GM18873 (cell line): Measurements from ENCODE around the gene GPX2.

ENCODE experiments used
- ATAC-seq: cut with Tn5 transposase; IDR thresholded peaks from one replicate; pipeline ENCODE4 v1.9.1; 2021; ENCODE audit warnings: mild to moderate bottlenecking, moderate library complexity, moderate number of reproducible peaks; ENCODE audit not compliant: unreplicated experiment, low FRiP score

The GPX2 gene

DNA sequence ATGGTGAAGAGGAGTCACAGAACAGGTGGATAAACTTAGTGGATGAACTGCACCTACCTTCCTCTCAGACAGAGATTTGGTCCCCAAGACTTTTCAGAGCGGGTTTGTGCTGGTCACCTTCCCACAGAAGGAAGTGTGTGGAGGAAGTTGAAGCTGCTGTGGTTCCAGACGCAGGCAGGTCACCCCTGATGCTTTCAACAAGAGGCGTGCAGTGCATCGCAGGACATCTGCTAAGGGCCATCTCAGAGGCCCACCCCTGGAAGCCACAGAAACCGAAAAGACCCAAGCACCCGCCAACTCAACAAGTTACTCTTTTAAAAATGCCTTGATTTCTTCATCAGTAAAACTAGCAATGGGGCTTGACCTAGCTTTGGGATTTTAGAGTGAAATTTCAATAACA lies 1.0 kb upstream of the GPX2 start:
- ATAC-seq: no peak

GRCh38 chr14:64940336-64940910 lies 2.1 kb downstream of the GPX2 start:
- ATAC-seq: no peak

- ATAC-seq: no peak
Observed at GRCh38 chr14:64939817-64940190, 2.7 kb downstream of the GPX2 start.

- ATAC-seq: no peak
Observed at GRCh38 chr14:64938972-64939816, 3.4 kb downstream of the GPX2 start.

GRCh38 chr14:64937821-64938193 lies 4.7 kb downstream of the GPX2 start:
- ATAC-seq: no peak

DNA sequence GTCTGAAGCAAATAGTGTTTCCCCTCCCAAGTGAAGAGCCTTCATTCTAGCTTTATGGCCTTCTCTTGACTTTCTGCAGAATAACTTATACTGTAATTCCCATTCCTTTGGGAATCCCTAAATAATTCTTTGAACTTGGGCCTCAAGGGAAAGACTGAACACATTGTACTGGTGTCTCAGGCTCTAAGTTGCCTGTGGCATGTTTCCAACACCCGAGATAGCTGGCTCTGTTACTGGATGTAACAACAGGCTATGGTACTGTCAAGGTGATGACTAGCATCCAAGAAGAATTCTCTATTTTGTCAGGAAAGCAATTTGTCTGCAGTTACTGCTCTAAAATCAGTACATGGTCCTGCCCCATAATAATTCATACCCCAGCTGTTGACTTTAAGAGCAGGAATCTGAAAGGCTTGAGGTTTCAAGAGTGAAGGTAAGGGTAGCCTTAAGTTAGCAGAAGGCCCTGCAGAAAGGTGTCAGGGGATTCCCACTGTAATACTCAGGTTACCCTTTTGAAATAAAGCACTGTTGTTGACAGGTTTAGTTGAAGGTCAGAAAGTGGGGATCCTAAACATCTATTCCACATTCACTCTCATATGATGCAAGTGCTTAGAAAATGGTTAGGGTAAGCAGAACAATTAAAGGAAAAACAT lies 5.2 kb downstream of the GPX2 start:
- no peak for ATAC-seq

DNA sequence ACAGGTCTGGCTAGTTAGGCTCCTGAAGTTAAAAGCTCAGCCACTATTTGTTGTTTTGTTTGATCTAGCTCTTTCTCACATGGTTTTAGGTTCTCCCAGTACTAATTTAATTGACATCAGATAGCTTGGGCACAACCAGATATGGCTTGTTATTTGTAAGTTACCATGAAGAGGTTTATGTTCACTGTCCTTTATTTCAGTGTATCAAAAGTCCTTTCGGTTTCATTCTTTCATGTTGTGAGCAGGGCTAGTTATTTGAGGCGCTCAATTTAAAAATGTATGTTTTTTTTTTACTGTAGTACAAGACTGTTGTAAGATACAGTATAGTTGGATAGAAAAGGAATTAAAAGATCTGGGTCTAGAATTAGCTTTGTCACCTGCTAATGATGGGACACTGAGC lies 7.0 kb downstream of the GPX2 start:
- no peak for ATAC-seq

GRCh38 chr14:64934338-64934929 lies 8.1 kb downstream of the GPX2 start:
- ATAC-seq: no peak

- ATAC-seq: no peak
Observed at GRCh38 chr14:64932231-64932630, 10.3 kb downstream of the GPX2 start.

GRCh38 chr14:64931123-64931522 lies 11.4 kb downstream of the GPX2 start:
- no peak for ATAC-seq

- ATAC-seq: no peak
Observed at GRCh38 chr14:64930085-64930843, 12.3 kb downstream of the GPX2 start.

DNA sequence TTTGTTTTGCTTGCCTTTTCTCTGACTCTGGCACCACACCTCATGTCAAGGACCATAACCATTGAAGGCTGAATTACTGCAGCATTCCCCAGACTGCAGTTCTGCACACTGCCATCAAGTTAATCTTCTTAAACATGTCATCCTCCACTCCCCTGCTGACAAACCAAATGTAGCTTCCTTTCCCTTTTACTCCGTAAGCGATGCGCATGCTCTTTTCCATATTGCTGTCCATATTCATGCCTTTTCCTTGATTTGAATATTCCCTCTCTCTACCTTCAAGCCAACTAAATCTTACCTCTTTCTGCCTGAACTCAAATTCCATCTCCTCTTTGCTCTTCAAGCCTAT lies 13.6 kb downstream of the GPX2 start:
- no peak for ATAC-seq

GRCh38 chr14:64928239-64929013 lies 14.1 kb downstream of the GPX2 start:
- peak; percentile 72 for ATAC-seq

GRCh38 chr14:64927031-64927430 lies 15.5 kb downstream of the GPX2 start:
- ATAC-seq: no peak

- ATAC-seq: no peak
Observed at GRCh38 chr14:64926398-64926995, 16.0 kb downstream of the GPX2 start.

GRCh38 chr14:64923015-64923414 lies 19.5 kb downstream of the GPX2 start:
- ATAC-seq: no peak

DNA sequence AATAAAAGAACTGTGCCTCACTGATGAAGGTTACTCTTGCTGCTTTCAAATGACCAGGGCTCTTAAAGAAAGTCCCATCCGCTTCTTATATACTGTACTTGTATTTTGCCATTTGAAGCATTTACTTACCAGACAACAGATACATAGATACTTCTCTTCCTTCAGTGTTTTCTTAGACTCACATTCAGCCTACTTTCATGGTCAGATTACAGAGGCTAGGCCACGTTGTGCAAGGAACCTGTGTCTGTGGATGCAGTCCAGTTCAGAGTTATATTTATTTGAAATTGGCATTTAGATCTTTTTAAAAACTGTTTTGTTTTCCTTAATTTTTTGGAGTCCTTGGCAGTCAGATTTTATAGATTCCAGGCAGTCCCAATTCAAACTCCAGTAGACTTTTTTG lies 22.1 kb downstream of the GPX2 start:
- no peak for ATAC-seq

GRCh38 chr14:64919618-64920017 lies 22.9 kb downstream of the GPX2 start:
- ATAC-seq: no peak

- ATAC-seq: no peak
Observed at GRCh38 chr14:64919215-64919614, 23.3 kb downstream of the GPX2 start.

DNA sequence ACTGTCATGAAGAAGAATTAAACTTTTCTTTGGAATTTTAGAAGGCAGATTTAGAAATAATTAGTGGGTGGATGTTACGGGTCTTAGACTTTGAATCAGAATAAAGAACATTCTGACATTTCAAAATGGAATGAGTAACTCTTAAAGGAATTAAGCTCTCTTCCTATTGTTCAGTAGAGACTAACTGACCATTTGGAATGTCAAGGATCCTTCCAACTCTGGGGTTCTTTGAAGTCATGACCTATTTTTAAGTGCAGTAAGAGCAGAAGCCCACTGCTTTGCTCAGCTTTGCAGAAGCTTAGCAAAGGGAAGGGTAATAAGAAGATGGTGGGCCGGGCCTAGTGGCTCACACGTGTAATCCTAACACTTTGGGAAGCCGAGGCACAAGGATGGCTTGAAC lies 24.3 kb downstream of the GPX2 start:
- ATAC-seq: no peak
